Muscle layer of colon (tissue), 2 donors: ENCODE data around the gene ROBO1.

Experiments
- H3K27ac ChIP-seq: one replicate; pipeline ENCODE4 v1.7.0; 2013; ENCODE audit warnings: low read depth, mild to moderate bottlenecking, low read length, moderate library complexity
- H3K27me3 ChIP-seq, 2 donors: one replicate each; pipeline ENCODE4 v1.7.0; 2013; ENCODE audit warnings: low read length in 2 of 2, mild to moderate bottlenecking in 2 of 2; ENCODE audit not compliant: insufficient read depth in 2 of 2, control insufficient read depth in 1 of 2
- H3K36me3 ChIP-seq: one replicate; pipeline ENCODE4 v1.7.0; 2013; ENCODE audit warnings: mild to moderate bottlenecking, low read length; ENCODE audit not compliant: insufficient read depth
- H3K4me1 ChIP-seq: one replicate; pipeline ENCODE4 v1.7.0; 2013; ENCODE audit warnings: mild to moderate bottlenecking, low read length; ENCODE audit not compliant: insufficient read depth
- H3K4me3 ChIP-seq, 2 donors: one replicate each; pipeline ENCODE4 v1.7.0; 2013; ENCODE audit warnings: low read length in 2 of 2, low read depth in 1 of 2, mild to moderate bottlenecking in 1 of 2, moderate library complexity in 1 of 2
- H3K9ac ChIP-seq: one replicate; pipeline ENCODE4 v1.7.0; 2013; ENCODE audit warnings: low read length
- H3K9me3 ChIP-seq: one replicate; pipeline ENCODE4 v1.7.0; 2013; ENCODE audit warnings: mild to moderate bottlenecking, low read length
- donor health status: abdominal sarcoma.
- donor health status: Adenocarcinoma of cecum.

Gene ROBO1

DNA sequence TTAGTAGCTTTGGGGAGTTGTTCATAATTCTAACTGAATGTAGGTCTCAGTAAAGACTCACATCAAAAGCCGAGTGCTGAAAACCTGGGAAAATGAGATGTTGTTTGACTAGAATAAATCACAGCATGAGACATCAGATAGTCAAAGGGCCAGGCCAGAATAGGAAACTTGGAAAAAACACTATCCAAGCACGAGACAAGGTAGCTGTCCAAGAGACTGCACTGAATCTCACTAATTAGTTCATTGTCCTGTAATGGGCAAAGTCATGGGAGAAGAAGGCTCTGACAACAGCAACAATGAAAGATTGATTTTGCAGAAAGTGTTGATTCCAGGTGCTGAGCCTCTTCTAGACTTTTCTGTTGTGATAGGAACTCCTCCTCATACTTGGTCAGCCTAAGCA, 314.2 kb downstream of the ROBO1 start:
- Histone ChIP-seq H3K27ac (no peak overlapping the region), H3K9me3 (no peaks in the 10 kb centered on the region), H3K4me3 (no peak overlapping the region), H3K4me1 (no peaks in the 10 kb centered on the region), H3K9ac (no peak overlapping the region), H3K36me3 (no peaks in the 10 kb centered on the region), H3K27me3 (no peaks in the 10 kb centered on the region)

DNA sequence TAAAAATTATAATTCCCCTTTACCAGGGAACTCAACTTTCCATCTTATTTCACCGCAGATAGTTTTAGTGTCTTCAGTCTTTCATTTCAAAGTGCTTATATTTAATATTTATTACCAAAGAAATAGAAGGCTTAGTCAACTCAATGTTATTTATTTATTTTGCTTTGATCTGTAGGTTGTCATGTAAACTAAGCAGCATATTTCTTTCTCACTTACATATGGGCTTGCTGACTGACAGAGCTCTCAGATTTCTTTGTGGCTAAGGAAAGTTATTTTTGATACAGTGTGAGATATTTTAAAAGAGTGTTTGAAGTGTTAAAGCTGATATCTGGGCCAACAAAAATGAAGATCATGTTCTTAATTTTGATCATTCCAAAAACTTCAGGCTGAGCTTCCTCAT, 331.4 kb downstream of the ROBO1 start:
- Histone ChIP-seq H3K9me3 (no peaks in the 10 kb centered on the region), H3K4me3 (no peak overlapping the region), H3K36me3 (no peaks in the 10 kb centered on the region), H3K27me3 (no peaks in the 10 kb centered on the region), H3K4me1 (no peaks in the 10 kb centered on the region), H3K27ac (no peak overlapping the region), H3K9ac (no peak overlapping the region)

DNA sequence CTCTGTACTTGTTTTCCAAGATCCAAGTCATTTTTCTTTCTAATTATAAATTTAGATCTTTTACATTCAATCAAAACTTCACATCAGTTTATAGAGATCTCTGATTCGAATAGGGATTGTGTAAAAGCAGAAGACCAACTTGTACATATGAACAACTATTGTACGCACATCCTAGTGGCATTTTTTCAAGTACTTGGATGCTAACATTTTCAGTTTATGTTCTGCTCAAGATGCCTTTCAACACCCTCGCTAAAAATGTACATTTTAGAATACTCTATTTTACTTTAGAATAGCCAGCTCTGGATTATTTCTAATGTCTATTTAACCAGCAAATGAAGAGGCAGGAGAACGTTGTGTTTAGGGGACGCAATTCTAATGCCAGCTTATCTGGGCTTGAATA, 340.7 kb downstream of the ROBO1 start:
- Histone ChIP-seq H3K27ac (no peak overlapping the region), H3K36me3 (no peaks in the 10 kb centered on the region)

DNA sequence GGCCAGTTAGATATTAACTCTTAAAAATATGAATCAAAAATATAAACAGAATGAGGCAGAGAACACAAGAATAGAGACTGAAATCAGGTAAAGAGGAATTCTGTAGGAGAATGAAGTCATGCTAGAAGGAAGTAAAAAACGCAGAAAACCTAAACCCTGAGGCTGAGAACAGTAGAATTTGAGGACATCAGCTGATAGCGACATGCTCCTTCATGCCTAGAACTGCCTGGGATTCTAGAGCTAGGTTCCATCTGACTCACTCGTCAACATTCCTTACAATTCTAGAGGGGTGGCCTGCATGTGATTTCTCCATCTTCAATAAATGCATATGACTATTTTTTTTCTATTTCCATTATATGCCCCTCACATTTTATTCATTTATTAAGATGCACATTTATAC, 343.0 kb downstream of the ROBO1 start:
- H3K9ac ChIP-seq, result no peak overlapping the region
- H3K27ac ChIP-seq, result no peak overlapping the region
- no peaks in the 10 kb centered on the region for H3K4me1 ChIP-seq
- no peaks in the 10 kb centered on the region for H3K27me3 ChIP-seq
- H3K36me3 ChIP-seq, result no peaks in the 10 kb centered on the region
- no peaks in the 10 kb centered on the region for H3K9me3 ChIP-seq
- H3K4me3 ChIP-seq, result no peak overlapping the region

More for the DNA sequence above, 340.7 kb downstream of the ROBO1 start:
- no peaks in the 10 kb centered on the region for H3K9me3 ChIP-seq
- H3K27me3 ChIP-seq, result no peaks in the 10 kb centered on the region
- no peaks in the 10 kb centered on the region for H3K4me1 ChIP-seq
- no peak overlapping the region for H3K9ac ChIP-seq
- no peak overlapping the region for H3K4me3 ChIP-seq

DNA sequence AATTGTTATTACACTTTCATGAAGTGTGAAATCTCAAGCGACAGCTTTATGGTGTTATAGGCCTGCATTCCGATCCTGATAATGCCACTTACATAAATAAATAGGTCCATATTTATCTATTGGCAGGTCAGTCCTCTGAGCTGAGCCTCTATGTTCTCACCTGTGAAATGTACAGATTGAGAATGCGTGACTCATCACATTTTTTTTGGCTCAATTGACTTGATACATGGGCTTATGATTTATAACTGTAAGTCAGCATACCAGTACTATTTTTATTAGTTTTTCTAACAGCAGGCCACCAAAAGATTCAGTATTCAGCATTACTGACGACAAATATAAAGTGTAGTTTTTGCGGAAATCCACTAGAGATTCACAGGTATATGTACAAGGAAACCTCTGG, 344.4 kb downstream of the ROBO1 start:
- no peaks in the 10 kb centered on the region for H3K27me3 ChIP-seq
- no peak overlapping the region for H3K4me3 ChIP-seq
- no peaks in the 10 kb centered on the region for H3K9me3 ChIP-seq
- no peak overlapping the region for H3K9ac ChIP-seq
- no peak overlapping the region for H3K27ac ChIP-seq
- no peaks in the 10 kb centered on the region for H3K36me3 ChIP-seq
- H3K4me1 ChIP-seq, result peaks cover 6% of the 10 kb centered on the region

DNA sequence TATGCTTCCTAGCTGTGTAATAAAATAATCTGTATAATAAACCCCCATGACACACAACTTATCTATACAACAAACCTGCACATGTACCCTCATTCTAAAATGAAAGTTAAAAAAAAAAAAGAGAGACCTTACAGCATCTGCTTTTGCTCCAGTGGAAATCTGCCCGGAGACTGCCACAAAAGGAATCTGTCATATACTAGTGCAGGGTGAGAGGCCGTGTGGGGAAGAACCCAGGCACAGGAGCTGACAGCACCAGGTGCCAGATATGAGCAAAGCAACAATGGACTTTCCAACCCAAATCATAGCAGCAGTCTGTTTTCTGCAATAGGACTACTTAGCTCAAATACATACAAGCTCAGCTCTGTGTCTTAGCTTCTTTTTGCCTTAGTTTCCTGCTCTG, 346.5 kb downstream of the ROBO1 start:
- Histone ChIP-seq H3K27me3 (no peaks in the 10 kb centered on the region), H3K9me3 (no peaks in the 10 kb centered on the region), H3K36me3 (no peaks in the 10 kb centered on the region), H3K4me1 (peaks cover 6% of the 10 kb centered on the region), H3K4me3 (no peak overlapping the region), H3K9ac (no peak overlapping the region), H3K27ac (no peak overlapping the region)

DNA sequence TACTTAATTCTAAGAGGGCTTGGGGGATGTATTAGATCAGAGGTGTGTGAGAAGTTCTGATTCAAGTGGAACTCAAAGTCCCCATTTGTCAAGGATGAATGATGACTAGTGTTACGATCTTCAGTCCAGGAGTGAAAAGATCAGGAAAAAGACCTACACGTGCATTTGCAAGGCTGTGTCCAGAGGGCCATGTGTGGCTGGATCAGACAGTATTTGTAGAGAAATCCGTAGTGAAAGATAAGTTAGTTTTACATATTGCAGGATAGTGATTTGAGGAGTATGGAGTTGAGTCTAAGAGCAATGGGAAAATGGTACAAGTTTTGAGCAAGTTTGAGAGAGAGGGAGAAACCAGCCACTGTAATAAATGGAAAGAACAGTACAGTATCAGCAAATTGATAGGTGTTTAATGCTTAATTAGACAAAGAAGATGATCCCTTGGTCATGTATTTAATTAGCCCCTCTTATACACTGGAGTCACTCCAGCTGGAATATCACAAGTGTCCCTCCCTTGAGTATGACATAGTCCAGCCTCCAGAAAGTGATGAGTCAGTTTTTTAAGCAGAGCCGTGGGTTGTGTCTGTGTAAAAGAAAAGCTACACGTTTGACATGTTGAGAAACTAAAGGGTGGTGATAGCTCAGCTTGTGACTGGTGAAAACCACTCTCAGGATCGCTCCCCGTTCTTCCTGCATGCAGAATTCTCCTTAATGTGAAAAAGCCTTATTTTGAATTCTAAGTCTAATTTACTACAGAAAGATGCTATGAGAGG, 348.8 kb downstream of the ROBO1 start:
- H3K4me1 ChIP-seq, result peaks cover 6% of the 10 kb centered on the region
- H3K4me3 ChIP-seq, result no peak overlapping the region
- H3K27me3 ChIP-seq, result no peaks in the 10 kb centered on the region
- H3K27ac ChIP-seq, result no peak overlapping the region
- H3K9ac ChIP-seq, result no peak overlapping the region
- H3K36me3 ChIP-seq, result no peaks in the 10 kb centered on the region
- no peaks in the 10 kb centered on the region for H3K9me3 ChIP-seq

DNA sequence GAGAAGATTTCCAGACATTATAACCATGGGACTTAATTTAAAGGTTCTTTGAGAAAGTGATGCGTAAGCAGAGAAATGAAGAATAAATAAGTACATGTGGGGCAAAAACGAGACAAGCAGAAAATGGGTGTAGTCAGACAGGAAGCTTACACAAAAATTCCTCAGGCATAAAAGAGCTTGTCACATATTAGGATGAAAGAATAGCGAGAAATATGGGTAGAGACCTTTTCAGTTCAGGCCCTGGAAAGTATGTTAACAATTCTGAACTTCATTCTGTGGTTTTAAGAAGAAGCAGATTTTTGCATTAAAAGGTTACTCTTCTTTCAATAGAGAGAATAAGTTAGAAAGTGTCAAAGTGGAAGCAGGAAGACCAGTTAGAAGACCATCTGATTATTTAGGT, 352.4 kb downstream of the ROBO1 start:
- H3K4me3 ChIP-seq, result no peak overlapping the region
- H3K9ac ChIP-seq, result no peak overlapping the region
- H3K27me3 ChIP-seq, result no peaks in the 10 kb centered on the region
- H3K4me1 ChIP-seq, result peaks cover 6% of the 10 kb centered on the region
- no peaks in the 10 kb centered on the region for H3K36me3 ChIP-seq
- no peaks in the 10 kb centered on the region for H3K9me3 ChIP-seq
- no peak overlapping the region for H3K27ac ChIP-seq

DNA sequence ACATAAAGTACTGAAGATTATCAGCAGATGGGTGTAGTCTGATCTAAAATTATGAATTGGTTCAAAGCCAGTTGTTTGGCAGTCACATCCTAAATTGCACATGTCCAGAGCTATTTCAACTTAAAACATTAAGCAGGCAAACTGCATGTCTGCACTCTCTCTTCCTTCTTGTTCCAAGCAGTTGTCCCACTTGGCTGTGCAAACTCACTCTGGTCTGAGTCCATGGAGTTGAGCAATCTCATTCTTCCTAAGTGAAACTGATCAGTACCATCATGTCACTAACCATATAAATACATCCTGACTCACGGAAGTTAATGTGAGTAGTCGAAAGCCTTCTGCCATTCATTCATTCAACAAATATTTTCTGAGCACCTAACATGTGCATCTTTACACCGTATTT, 353.0 kb downstream of the ROBO1 start:
- Histone ChIP-seq H3K4me3 (no peak overlapping the region), H3K27ac (no peak overlapping the region)

DNA sequence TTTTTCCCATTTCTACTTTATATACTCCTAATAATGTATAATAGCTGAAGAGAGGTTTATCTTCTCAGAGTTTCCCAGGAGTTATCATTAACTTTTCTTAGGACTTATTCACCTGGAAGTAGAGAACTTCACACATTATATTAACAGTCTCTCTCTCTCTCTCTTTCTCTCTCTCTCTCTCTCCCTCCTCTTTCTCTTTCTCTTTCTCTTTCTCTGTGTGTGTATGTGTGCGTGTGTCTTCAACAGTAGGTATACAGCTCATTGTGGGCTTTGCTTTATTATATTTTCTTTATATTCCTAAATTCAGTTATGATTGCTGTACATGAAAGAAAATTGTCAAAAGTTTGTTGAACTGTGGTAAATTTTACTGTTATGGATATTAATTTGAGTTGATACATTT, 353.8 kb downstream of the ROBO1 start:
- no peaks in the 10 kb centered on the region for H3K4me1 ChIP-seq
- H3K27me3 ChIP-seq, result no peaks in the 10 kb centered on the region
- no peak overlapping the region for H3K9ac ChIP-seq
- H3K9me3 ChIP-seq, result no peaks in the 10 kb centered on the region
- no peak overlapping the region for H3K27ac ChIP-seq
- H3K4me3 ChIP-seq, result no peak overlapping the region
- no peaks in the 10 kb centered on the region for H3K36me3 ChIP-seq

More for the DNA sequence above, 353.0 kb downstream of the ROBO1 start:
- H3K9me3 ChIP-seq, result no peaks in the 10 kb centered on the region
- H3K27me3 ChIP-seq, result no peaks in the 10 kb centered on the region
- H3K9ac ChIP-seq, result no peak overlapping the region
- peaks cover 6% of the 10 kb centered on the region for H3K4me1 ChIP-seq
- H3K36me3 ChIP-seq, result no peaks in the 10 kb centered on the region

DNA sequence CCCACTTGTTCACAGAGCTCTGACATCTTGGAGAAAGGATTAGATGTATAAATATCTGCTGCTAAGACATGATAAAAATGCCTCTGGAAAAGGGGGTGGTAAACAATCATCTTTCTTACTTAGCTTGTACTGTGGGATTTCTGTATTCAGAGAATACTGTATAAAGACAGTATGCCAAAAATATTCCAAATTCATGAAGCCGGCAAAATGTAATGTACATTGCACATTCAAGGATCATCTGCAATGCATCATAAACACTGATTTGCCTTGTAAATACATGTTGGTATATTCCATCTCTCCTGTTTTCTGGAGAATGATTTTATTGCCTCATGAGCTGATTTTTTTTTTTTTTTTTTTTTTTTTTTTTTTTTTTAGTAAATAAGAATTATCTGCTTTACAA, 355.3 kb downstream of the ROBO1 start:
- no peak overlapping the region for H3K9ac ChIP-seq
- no peak overlapping the region for H3K27ac ChIP-seq
- H3K36me3 ChIP-seq, result no peaks in the 10 kb centered on the region
- no peaks in the 10 kb centered on the region for H3K9me3 ChIP-seq
- H3K27me3 ChIP-seq, result no peaks in the 10 kb centered on the region
- H3K4me1 ChIP-seq, result no peaks in the 10 kb centered on the region
- no peak overlapping the region for H3K4me3 ChIP-seq

DNA sequence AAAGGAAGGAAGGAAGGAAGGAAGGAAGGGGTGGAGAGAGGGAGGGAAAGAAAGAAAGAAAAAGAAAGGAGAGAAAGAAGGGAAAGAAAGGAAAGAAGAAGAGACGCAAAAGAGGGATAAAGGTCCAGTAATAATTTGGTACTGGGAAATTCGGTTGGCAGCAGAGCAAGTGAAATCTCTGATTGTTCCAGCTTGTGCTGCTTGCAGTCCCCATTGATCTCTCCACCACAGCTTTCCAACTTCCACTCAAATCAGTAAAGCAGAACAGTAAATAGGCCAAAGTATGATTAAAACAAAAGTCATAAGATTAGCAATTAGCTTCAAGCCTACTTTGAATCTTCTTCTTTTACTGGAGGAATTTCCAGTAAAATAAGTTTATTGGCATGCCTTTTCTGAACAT, 357.2 kb downstream of the ROBO1 start:
- Histone ChIP-seq H3K9ac (no peak overlapping the region), H3K9me3 (no peaks in the 10 kb centered on the region), H3K4me1 (no peaks in the 10 kb centered on the region), H3K27ac (no peak overlapping the region), H3K27me3 (no peaks in the 10 kb centered on the region), H3K4me3 (no peak overlapping the region), H3K36me3 (no peaks in the 10 kb centered on the region)
